Activated T-cell treated with anti-CD3 and anti-CD28 coated beads, Interleukin-2, amount 50 U/mL, for 1 hour (primary cell): ENCODE results near the gene TREH.

Experiments used
- DNase-seq: peaks from one replicate; pipeline ENCODE4 v3.0.0-alpha.2; 2020

TREH gene

GRCh38 chr11:118644496-118644895, 35.0 kb downstream of the TREH start:
- no peak for DNase-seq

- DNase-seq = no peak
These were observed 35.5 kb downstream of the TREH start for GRCh38 chr11:118643995-118644345.

GRCh38 chr11:118643142-118643994, 36.1 kb downstream of the TREH start:
- no peak for DNase-seq

- no peak for DNase-seq
These were observed 37.9 kb downstream of the TREH start for GRCh38 chr11:118641397-118642019.

- DNase-seq = no peak
These were observed 38.9 kb downstream of the TREH start for GRCh38 chr11:118640332-118641154.

- no peak for DNase-seq
These were observed 39.6 kb downstream of the TREH start for GRCh38 chr11:118639899-118640298.

- no peak for DNase-seq
These were observed 40.7 kb downstream of the TREH start for GRCh38 chr11:118638726-118639125.

GRCh38 chr11:118636569-118637290, 42.7 kb downstream of the TREH start:
- DNase-seq = no peak

GRCh38 chr11:118635642-118636041, 43.8 kb downstream of the TREH start:
- no peak for DNase-seq

GRCh38 chr11:118635237-118635591, 44.2 kb downstream of the TREH start:
- DNase-seq = no peak

GRCh38 chr11:118634431-118635236, 44.8 kb downstream of the TREH start:
- peak; percentile 30 for DNase-seq

- no peak for DNase-seq
These were observed 45.5 kb downstream of the TREH start for GRCh38 chr11:118633979-118634378.

GRCh38 chr11:118633319-118633690, 46.1 kb downstream of the TREH start:
- DNase-seq = no peak

- no peak for DNase-seq
These were observed 46.7 kb downstream of the TREH start for GRCh38 chr11:118632577-118633318.

- DNase-seq = no peak
These were observed 48.1 kb downstream of the TREH start for GRCh38 chr11:118631142-118631909.

GRCh38 chr11:118629761-118630661, 49.4 kb downstream of the TREH start:
- DNase-seq = no peak

- no peak for DNase-seq
These were observed 50.4 kb downstream of the TREH start for GRCh38 chr11:118628861-118629549.

GRCh38 chr11:118628432-118628831, 51.0 kb downstream of the TREH start:
- DNase-seq = no peak

GRCh38 chr11:118628031-118628430, 51.4 kb downstream of the TREH start:
- DNase-seq = no peak
